Fibroblast of lung (primary cell): ENCODE measurements around the gene CHSY1.

Experiments used
- EZH2 ChIP-seq: IDR thresholded peaks from 2 replicates; pipeline ENCODE4 v1.5.1; 2012; ENCODE audit warnings: low read length, control low read depth, mild to moderate bottlenecking; ENCODE audit errors: missing control alignments
- TF ChIP-seq, protein P1 (sequence below), 2 donors: IDR thresholded peaks in 1 of 2; conservative IDR thresholded peaks in 1 of 2; 1 replicate in 1 of 2; 2 replicates in 1 of 2; pipeline ENCODE4 v1.5.1; 2011 to 2012; ENCODE audit warnings: low read length in 2 of 2, control low read depth in 1 of 2, inconsistent platforms in 1 of 2, low read depth in 1 of 2, mild to moderate bottlenecking in 1 of 2

DNA sequence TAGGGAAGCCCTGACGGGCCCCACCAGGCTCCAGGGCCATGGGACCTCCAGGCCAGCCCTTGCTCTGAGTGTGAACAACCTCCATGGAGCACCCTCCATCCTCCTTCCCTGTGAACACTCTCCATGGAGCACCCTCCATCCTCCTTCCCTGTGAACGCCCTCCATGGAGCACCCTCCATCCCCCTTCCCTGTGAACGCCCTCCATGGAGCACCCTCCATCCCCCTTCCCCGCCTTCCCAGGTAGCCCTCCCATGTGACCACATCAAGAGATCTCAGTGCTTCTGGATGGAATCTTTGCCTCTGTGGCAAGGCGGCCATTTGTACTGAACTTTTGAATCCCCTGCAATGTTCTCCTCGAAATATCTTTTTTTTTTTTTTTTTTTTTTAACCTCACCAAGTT, 66.5 kb downstream of the CHSY1 start:
- TF ChIP-seq, protein P1, sequence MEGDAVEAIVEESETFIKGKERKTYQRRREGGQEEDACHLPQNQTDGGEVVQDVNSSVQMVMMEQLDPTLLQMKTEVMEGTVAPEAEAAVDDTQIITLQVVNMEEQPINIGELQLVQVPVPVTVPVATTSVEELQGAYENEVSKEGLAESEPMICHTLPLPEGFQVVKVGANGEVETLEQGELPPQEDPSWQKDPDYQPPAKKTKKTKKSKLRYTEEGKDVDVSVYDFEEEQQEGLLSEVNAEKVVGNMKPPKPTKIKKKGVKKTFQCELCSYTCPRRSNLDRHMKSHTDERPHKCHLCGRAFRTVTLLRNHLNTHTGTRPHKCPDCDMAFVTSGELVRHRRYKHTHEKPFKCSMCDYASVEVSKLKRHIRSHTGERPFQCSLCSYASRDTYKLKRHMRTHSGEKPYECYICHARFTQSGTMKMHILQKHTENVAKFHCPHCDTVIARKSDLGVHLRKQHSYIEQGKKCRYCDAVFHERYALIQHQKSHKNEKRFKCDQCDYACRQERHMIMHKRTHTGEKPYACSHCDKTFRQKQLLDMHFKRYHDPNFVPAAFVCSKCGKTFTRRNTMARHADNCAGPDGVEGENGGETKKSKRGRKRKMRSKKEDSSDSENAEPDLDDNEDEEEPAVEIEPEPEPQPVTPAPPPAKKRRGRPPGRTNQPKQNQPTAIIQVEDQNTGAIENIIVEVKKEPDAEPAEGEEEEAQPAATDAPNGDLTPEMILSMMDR (conservative IDR thresholded peaks at IDR 0.05 in 1 of 2, IDR thresholded peaks at IDR 0.05 in 1 of 2; ENCODE audit: low read depth in 1 of 2, low read length in 2 of 2) = no peak
- TF ChIP-seq EZH2 = no peak
